T-helper 9 cell (primary cell): ENCODE measurements around the gene MRTFA.
"Not testable (repeated sequence)": the region's sequence is repeated elsewhere in the genome, so short reads cannot be mapped to it uniquely, and the experiment has no call there.

Experiments
- DNase-seq: peaks from one replicate; pipeline ENCODE4 v3.0.0-alpha.2; 2020

The MRTFA gene

GRCh38 chr22:40519284-40519947, 117.1 kb downstream of the MRTFA start:
- DNase-seq, result no peak

GRCh38 chr22:40518840-40519239, 117.7 kb downstream of the MRTFA start:
- DNase-seq, result no peak

- DNase-seq, result no peak
These were observed 118.9 kb downstream of the MRTFA start for GRCh38 chr22:40517631-40518030.

GRCh38 chr22:40516416-40516815, 120.1 kb downstream of the MRTFA start:
- DNase-seq, result no peak

- DNase-seq, result no peak
These were observed 123.9 kb downstream of the MRTFA start for GRCh38 chr22:40512426-40513136.

GRCh38 chr22:40511604-40512003, 124.9 kb downstream of the MRTFA start:
- DNase-seq, result no peak

GRCh38 chr22:40510631-40511364, 125.7 kb downstream of the MRTFA start:
- DNase-seq, result no peak

GRCh38 chr22:40509401-40510134, 127.0 kb downstream of the MRTFA start:
- no peak for DNase-seq

GRCh38 chr22:40508046-40508445, 128.5 kb downstream of the MRTFA start:
- not testable (repeated sequence) for DNase-seq

GRCh38 chr22:40507491-40507890, 129.0 kb downstream of the MRTFA start:
- no peak for DNase-seq

- DNase-seq, result no peak
These were observed 129.8 kb downstream of the MRTFA start for GRCh38 chr22:40506762-40507161.

- no peak for DNase-seq
These were observed 132.0 kb downstream of the MRTFA start for GRCh38 chr22:40504285-40505249.

- no peak for DNase-seq
These were observed 133.6 kb downstream of the MRTFA start for GRCh38 chr22:40502919-40503318.

- DNase-seq, result not testable (repeated sequence)
These were observed 136.1 kb downstream of the MRTFA start for GRCh38 chr22:40500465-40500786.

GRCh38 chr22:40499209-40499623, 137.3 kb downstream of the MRTFA start:
- no peak for DNase-seq

- no peak for DNase-seq
These were observed 137.9 kb downstream of the MRTFA start for GRCh38 chr22:40498420-40499208.

GRCh38 chr22:40493441-40493840, 143.1 kb downstream of the MRTFA start:
- no peak for DNase-seq

GRCh38 chr22:40491990-40492631, 144.4 kb downstream of the MRTFA start:
- no peak for DNase-seq

GRCh38 chr22:40487663-40488249, 148.8 kb downstream of the MRTFA start:
- DNase-seq, result no peak

GRCh38 chr22:40486962-40487602, 149.4 kb downstream of the MRTFA start:
- DNase-seq, result no peak
